NCI-H1105 treated with DMSO at 0.1 percent for 48 hours (cell line): Measurements from ENCODE around the gene CDH23.

Experiments used
- DNase-seq: peaks from one replicate; lab custom pipeline; 2025; lab: John Stamatoyannopoulos, UW

Gene CDH23

DNA sequence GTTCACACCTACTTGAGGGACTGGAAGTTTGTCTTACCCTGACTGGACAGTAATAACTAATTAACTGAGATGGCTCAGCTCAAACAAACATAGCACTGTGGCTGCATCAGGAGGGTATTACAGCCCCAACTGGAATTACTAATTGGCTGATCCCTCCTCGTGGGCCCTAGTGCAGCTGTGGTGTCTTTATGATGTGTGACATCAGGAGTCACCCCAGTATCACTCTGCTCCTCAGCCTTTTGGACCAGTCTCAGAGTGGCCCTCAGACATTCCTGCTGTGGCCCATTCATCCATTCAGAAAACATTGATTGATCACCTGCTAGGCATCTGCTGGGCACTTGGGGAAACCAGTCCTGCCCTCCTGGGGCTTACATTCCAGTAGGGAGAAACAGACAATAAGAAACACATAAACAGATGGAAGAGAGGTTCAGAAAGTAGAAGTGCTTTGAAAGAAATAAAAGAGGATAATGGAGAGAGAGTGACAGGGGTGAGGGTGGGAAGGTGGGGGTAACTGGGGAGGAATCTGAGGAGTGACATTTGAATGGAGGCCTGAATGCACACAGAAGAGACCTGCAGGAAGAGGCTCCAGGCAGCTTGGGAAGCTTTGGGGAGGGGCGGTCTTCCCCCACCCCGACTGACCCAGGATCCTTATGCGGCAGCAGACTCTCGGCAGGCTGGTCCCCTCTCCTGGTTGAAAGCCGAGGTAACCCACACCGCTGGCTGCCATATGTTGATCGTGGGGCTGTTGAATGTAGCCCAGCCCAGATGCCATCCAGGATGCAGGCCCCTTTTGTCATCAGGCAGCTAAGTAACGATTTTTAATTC lies 209.7 kb downstream of the CDH23 start:
- no peak for DNase-seq

DNA sequence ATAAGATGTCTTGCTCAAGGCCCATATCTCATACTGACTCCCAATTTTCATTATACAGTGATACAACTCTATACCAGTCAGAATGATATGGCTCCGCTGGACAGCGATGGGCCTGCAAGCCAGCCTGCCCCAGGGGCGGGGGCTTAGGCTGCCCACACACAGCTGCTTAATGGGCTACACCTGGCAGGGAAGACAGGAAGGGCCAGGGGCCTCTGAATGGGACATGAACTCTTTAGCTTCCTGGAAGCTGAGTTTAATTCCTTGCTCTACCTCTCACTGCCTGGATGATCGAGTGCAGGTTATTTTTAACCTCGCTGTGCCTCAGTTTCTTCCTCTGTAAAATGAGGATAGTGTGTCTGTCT lies 210.3 kb downstream of the CDH23 start:
- DNase-seq = no peak

DNA sequence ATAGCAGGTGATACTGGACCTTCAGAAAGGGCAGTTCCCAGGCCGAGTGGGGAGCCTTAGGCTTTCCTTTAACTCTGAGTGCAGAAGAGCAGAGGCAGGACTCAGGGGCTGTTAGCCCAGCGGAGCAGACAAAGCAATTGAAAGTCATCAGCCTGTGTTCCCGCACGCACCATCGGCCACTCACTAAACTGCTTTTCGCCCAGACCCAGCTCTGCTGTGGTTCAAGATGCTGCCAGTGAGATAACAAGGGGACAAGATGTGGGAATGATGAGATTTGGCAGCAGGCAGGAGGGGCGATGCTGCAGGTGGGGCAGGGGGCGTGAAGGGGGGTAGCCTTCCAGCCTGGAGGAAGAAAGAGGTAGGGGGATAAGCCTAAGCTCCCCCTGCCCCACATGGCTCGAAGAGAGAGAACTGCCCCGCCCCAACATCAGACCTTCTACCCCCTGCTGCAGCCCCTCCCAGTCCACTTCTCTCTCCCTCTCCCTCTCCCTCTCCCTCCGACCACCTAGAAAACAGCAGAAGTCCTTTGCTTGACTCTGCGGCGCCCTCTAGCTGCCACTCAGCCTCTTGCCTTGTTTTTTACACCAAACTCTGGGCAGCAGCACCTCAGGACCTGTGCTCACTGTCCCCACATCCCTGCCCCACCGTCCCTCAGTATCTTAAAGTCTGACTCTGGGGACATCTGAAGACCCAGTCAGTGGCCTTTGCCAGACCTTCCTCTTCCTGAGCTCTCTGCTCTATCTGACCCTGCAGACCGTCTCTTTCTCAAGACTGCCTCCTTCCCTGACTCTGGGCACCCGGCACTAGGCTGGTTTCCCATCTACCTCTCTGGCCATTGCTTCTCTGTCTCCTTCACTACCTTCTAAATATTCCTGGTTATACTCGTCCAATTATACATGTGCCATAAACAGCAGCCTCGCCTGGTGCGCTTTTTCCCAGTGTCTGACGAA lies 212.4 kb downstream of the CDH23 start:
- peak; percentile 36 for DNase-seq

DNA sequence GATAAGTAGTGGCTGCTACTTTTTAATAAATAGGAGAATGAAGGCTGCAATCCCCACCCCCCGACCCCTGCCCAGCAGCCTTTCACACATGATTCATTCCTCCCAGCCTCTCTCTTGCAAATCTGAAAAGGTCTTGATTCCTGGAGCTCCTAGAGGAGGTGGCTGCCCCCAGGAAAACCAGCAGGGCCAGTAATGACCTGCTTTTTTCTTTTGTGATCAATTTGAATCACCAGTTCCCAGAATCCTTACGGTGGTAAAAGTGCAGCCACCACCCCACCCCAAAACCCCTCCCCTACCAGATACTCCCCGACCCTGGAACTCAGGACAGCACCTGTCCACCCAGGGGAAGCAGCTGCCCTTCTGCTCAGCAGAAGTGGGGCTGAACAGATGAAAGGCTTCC lies 213.9 kb downstream of the CDH23 start:
- no peak for DNase-seq

DNA sequence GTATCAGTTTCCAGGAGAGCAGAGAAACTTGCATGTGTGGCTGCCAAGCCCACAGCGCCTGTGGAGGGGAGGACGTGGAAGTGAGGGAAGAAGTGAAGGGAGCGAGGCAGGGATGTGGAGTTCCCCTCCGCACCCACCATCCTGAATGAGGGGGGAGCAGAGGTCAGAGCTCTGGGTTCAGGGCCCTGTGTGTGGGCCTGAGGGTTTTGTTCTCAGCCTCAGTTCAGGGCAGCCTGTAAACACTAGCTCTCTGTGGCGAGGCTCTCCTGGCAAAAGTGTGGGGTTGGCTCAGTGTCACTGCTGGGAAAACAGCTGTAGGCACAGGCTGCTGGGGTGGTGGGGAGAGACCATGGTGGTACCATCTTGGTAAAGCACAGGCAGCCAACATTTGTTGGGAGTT lies 214.4 kb downstream of the CDH23 start:
- DNase-seq = no peak

DNA sequence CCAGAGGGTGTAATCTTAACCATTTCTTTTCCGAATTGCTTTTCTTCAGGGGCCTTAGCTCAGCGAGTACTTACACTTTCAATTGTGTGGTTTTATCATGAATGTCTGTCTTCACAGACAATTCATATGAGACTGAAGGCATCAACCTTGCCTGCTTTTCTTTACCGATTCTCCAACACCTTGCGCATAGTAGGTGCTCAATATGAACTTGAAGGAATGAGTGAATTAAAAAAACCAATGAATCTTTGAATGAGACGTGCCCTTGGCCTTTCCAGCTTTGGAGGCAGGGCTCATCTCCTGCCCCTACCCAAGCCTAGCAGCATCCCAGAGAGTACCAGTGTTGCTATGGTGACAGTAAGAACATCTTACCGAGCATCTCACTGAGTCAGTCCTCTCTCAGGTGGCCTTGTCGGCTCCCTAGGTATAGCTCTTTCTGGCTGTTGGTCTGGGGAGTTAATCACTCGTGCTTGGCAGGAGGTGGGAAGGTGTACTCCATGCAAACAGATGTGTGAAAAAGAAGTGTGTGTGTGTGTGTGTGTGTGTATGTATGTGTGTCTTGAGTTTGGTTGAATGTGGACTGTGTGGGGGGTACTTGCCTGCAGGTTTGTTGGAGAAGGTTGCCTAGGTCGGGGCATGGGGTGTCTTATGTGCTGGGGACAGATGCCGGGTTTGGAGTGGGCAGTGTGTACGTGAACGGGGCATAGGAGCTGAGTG lies 215.1 kb downstream of the CDH23 start:
- no peak for DNase-seq

DNA sequence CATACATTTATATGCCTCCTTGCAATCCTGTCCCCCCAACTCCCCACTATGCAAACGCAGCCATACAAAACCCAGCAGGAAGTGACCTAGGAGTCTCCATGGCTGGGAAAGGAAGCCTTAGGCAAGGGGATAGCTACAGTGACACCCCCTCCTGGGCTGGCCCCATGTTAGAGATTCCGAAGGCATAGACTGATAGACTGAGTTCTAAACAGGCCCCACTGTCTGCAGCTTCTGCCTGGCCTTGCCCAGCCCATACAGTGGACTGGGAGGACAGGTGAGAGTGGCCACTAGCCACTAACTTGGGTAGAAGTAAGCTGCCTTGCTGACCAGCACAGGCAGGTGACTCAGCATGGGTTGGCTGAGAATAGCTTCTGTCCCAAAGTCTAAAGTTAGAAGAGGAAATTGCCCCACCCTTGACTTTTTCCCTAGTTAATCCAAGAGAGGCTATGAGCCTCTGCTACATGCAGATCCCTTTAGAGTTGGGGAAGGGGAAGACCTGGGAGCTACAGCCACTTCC lies 216.6 kb downstream of the CDH23 start:
- no peak for DNase-seq

DNA sequence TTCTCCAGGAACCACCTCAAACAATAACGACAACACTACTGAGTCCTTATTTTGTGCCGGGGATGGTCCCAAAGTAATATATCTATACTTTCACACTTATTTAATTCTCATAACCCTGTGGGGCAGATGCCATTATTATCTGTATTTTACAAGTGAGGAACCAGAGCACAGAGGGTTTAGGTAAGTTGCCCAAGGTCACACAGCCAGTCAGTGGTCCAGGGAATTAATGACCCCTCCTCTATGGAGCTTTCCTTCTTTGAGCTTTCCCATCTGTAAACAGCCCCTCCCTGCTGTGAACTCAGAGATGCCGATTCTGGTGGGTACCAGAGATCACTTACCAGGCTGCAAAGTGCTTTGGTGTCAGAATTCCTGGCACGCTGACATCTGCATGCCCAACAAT lies 217.2 kb downstream of the CDH23 start:
- DNase-seq = no peak

DNA sequence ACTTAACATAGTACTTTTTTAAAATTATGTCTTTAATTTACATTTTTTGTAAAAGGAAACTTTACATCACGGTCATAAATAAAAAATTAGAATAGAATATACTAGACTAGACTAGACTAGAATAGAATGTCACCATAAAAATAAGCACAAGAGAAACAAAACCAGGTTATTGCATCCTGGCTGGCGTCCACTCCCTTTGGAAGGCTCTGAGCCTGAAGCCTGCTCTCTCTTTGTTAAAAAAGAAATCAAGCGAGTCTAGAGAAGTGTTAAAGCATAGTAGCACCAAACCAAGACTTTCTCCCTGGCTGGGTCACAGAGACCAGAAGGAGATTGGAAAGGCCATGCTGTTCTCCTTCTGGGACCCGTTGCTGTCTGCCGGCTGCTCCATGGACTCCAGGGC lies 218.2 kb downstream of the CDH23 start:
- DNase-seq = no peak

DNA sequence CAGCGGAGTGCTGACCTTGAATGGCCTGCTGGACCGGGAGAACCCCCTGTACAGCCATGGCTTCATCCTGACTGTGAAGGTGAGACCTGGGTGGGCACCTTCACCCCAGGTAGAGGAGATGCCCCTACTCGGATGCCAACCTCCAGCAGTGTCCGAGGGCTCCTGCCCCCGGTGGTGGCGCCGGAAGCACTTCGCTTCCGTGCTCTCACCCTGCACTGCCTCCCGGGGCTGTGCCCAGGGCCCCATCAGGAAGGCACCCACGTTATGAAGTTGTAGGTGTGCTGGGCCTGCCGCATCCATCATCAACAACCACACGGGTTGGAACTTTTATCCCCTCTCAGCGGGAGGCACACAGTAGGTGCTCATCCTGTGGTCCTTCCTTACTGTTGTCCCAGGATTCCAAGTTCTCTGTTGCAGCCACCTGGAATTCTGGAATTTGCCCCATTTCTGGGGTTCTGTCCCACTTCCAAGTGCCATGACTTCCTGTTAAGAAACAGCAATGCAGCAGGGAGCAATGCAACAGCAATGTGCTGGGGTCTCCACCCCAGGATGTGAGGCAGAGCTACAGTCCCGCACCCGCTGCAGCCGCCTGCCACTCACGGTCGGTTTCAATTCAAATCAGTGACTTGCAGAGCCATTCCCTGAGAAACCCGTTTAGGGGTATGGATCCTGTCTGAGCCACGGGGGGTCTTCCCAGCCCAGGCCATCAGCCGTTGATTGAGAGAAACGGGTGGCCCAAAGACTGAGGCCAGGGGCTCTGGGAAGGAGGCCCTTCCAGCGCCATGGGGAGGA lies 219.0 kb downstream of the CDH23 start:
- no peak for DNase-seq

DNA sequence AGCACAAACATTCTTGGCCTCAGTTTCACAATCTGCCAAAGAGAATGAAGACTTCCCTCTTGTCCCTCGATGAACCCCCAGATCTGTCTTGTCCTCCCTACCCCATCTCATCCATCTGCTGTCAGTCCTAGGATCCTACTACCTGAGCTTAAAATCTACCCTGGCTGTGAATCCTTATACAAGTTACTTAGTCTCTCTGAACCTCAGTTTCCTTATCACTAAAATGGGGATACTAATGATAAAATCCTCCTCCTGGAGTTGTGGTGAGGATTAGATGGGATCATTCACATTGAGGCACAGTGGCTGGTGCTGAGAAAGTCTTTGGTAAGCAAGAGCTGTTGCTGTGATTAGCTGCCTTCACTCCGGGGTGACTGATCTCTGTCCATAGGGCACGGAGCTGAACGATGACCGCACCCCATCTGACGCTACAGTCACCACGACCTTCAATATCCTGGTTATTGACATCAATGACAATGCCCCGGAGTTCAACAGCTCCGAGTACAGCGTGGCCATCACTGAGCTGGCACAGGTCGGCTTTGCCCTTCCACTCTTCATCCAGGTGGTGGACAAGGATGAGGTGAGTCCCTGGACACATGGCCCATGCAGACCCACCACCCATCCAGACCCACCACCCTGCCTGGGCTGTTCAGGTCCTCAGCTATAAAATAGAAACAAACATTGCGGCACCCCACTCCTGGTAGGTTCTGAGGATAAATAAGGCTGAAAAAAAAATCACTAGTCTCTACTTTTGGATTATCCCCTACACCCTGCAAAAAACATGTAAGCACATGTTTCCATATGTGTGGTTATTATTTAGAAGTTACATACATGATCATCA lies 220.3 kb downstream of the CDH23 start:
- DNase-seq = no peak

DNA sequence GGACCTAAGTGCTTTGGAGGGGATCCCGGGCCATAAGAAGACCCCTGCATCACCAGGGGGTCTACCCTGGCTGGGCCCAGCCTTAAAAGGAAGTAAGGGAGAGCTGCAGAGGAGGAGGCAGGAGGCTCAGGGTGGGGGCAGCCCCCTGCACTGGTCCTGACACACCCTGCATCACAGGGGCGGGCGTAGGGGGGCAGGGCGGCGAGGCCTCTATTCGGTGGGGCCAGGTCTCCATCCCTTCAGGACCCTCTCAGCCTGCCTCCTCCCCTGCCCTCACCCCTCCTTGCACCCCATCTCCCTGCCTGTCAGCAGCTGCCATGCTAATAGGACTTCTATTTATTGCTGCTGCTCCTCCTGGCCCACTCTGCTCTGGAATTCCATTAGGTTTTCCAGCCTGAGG lies 221.5 kb downstream of the CDH23 start:
- DNase-seq = no peak

DNA sequence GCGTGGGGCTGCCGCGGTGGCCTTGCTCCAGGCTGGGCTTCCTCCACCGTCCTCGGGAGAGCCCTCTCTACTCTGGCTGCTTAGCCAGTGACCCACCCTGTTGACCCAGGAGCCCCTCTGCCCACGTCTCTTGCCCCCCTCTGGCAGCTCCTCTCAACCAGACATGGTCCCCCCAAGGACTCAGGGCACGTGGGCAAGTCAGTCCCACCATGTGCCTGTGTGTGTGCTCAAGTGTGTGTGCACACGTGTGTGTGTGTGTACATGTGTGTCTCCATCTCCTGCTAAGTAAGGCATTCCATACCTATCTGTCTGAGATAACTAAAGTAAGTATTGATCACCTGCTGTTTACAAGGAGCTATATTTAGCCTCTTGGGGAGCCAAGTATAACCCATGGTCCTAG lies 221.9 kb downstream of the CDH23 start:
- no peak for DNase-seq

DNA sequence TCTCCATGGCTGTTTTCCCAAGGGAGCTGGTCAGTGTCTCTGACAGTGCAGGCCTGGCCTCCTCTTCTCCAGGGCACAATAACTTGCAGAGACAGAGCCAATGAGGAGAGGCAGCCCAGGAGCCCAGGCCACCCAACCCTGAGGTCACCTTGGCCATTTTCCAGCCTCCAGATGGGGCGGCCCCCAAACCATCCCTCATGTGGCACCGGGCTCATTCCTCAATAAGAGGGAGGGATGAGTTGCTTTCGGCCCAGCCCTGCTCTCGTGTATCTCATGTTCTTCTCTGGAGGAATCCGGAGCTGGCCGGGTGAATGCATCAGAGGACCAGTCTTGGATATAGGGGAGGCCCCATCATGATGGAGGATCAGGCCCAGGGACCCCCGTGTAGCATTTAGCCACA lies 223.9 kb downstream of the CDH23 start:
- DNase-seq = no peak

DNA sequence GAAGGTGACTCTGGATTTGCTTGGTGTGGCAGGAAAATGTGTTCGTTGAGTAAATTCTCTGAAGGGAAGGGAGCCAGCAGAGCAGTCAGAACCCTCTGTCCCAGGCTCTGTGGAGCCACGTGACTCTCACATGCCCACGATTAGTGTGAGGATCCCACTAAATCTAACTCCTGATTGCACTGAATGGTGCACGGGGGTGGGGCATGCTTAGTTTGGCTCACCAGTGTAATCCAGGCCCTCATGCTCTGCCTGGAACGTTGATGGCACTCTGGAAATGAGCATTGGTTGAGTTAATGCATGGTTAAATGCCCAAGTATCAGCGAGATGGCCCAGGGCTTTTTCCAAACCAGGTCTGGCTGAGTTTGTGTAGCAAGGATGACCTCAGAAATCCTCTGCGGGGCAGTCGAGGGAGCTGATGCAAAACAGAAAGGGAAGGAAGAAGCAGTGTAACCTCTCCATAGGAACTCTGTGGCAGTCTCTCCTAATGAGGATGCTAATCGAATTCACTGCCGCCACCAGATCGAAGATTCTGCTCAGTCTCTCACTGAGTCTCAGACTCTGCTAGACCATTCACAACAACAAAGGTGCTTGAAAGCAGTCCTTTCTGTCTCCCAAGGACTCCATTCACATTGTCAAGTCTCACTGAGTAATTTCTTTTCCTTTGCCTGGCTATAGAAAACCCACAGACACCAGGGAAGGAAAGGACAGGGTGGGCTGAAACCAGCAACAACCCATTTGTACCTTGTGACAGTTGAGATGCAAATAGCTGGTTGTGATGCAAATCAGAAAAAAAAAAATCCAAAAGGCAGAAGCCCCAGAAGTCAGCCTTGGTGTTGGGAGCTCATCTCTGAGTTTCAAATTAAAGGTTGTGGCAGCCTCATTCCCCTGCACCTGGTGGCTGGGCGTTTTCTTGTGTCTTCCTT lies 224.8 kb downstream of the CDH23 start:
- no peak for DNase-seq

DNA sequence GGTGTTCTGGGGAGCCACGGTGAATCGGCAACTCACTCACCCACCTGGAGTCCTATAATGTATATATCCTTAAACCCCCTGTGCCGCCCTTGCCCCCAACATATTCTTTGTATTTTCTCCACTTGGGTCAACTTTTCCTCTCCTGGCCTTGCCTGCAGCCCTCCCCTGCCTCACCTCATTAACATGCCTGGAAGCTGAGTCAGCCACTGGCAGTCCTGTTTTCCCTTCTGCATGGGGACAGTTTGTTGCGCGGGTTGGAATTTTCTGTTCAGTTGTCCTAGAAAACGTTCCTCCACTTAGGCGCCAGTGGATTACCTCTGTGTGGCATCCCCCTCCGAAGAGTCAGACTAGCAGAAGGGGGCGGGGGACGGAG lies 225.4 kb downstream of the CDH23 start:
- no peak for DNase-seq

DNA sequence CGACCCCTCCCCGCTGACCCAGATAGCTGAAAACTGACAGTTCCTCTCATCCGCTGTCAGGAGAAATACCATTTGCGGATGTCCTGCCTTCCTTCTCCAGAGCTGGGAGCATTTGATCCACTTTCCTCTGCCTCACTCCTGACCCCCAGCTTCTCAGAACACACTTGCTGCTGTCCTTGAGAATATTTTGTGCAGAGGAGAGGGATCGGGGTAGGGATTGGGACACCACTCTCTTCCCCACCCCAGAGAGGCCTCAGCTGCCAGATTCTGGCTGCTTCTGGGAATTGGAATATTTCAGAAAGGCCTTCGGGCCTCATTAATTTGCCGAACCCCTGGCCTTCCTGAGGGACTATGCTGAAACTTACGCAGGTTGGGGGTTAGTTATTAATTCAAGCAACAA lies 225.9 kb downstream of the CDH23 start:
- DNase-seq = no peak

DNA sequence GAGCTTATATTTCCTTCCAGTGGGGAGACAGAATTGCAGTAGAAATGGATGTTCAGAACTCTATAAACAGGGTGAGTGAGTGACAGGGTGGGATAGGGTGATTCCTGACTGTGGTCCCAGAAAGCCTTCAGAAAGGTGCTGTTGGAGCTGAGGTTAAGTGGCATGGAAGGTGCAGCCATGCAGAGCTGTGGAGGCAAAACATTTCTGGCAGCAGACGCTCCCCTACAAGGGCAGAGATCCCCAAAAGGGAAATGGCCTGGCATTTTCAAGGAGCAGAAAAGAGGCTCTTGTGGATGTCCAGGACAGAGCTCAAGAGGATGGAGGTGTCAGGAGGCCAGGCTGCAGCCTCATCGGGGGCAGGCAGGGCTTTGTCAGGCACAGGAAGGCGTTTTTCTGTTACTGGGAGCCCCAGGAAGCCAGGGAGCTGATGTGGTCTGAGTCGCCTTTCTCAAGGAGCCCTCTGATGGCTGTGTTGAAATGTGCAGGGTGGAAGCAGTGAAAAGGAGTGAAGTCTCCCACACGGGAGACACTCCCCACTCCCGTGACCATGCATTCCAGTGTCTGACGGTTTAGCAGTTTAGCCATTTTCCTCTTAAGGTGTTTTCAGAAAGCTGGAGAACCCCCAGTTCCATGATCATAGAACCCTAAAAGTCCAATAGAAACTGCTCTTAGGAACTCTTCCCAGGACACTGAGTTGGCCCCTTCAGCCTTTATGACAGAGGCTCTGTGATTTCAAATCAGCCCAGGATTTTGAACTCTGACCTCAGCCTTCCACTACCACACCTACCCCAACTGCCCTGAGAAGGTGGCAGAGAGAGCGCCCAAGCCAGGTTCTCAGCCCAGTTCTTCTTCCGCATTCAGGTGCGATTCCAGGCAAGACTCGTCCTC lies 226.6 kb downstream of the CDH23 start:
- no peak for DNase-seq

DNA sequence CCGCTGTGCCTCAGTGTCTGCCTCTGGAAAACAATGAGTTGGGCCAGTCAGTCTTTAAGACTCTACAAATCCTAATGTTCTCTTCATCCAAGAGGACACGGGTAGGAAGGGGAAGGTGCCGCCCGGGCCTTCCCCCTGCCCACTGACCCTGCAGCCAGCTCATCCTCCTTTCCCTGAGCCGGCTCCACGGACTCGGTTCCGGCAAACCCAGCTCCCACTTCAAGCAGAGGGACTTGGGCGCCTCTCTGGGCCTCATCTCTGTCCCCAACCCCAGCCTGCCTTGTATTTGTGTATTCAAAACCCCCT lies 227.2 kb downstream of the CDH23 start:
- DNase-seq = no peak
